GM12864 (cell line): ENCODE data around the gene CHML.

ENCODE experiments used
- DNase-seq: peaks from one replicate; pipeline ENCODE4 v3.0.0-alpha.2; 2011; ENCODE audit warnings: low read depth
- H3K4me3 ChIP-seq: 2 replicates; pipeline ENCODE4 v1.5.1; 2011; ENCODE audit warnings: mild to moderate bottlenecking, low read depth, low read length, control low read depth
- TF ChIP-seq, protein P1 (sequence below): IDR thresholded peaks from 2 replicates; pipeline ENCODE4 v1.5.1; 2011; ENCODE audit warnings: low read depth, mild to moderate bottlenecking, moderate library complexity, low read length, control low read depth, inconsistent platforms; ENCODE audit errors: missing control alignments

CHML gene

DNA sequence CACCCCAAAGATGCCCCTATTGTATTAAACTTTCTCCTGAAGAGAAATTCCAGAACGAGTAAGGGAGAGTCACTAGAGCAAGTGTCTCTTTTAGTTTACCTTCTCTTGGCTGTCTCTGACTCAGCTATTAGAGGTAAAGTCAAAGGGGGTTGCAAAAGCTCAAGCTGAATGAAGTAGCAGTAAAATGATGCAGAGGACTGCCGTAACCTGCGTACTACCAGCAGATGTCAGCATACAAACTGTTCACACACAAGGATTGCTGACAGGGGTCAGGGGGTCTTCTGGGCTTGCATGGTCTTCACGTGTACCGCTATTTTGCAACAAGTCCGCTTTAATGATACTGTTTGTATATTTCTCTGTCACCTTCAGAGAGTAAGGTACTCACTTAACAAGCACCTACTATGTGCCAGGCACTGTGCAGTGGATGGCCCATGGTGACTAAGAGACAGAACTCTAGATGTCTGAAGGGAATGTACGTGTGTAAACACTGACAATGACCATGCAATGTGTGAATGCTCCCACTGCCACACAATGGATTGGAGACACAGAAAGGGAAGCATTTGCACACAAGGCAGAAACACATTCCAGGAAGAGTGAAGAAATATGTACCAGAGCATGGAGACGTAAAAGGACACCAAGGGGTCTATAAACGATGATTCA is 34.9 kb downstream of the CHML start:
- no peak overlapping the region for H3K4me3 ChIP-seq
- TF ChIP-seq, protein P1, sequence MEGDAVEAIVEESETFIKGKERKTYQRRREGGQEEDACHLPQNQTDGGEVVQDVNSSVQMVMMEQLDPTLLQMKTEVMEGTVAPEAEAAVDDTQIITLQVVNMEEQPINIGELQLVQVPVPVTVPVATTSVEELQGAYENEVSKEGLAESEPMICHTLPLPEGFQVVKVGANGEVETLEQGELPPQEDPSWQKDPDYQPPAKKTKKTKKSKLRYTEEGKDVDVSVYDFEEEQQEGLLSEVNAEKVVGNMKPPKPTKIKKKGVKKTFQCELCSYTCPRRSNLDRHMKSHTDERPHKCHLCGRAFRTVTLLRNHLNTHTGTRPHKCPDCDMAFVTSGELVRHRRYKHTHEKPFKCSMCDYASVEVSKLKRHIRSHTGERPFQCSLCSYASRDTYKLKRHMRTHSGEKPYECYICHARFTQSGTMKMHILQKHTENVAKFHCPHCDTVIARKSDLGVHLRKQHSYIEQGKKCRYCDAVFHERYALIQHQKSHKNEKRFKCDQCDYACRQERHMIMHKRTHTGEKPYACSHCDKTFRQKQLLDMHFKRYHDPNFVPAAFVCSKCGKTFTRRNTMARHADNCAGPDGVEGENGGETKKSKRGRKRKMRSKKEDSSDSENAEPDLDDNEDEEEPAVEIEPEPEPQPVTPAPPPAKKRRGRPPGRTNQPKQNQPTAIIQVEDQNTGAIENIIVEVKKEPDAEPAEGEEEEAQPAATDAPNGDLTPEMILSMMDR: peak; percentile 20
- no peak for DNase-seq

DNA sequence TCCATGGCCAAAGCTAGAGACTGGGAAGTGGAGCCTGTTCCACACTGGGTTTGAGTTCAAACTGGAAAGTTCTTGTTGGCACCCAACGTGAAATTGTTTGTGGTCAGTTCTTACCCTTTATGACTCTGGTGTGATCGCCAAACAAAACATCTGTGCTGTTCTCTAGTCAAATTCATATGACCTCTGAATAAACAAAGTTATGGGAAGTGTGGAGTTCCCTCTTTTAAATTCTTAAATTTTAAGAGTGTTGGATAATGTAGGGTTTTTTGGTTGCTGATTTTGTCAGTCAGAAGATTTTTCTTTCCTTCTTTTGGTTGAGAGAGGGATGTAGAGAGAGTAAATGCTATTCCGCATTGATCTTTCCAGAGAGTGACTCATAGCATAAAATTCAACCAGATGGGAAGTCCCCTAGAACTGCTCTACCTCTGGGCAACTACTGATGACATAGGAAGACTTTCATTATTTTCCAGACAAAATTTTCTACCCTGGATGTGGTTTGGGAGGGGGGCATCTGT is 36.4 kb downstream of the CHML start:
- no peak for DNase-seq
- TF ChIP-seq, protein P1: no peak
- H3K4me3 ChIP-seq: no peak overlapping the region

DNA sequence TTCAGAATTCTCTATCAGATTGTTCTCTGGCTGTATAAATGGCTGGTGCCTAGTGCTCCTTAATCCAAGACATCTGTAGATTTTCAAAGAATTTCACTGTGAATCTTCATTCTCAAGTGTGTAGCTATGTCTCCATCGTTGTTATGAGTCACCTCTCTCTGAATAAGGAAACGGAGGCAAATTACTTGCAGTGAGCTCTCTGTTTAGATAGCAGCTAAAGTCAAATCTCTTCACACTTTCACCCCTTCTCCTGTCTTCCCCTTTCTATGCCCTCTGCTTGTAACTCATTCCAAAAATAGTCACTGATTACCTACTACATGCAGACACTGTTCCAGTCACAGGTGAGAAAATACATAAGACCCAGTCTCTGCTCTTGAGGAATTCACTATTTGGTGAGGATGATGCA is 39.7 kb downstream of the CHML start:
- TF ChIP-seq, protein P1: no peak
- H3K4me3 ChIP-seq: no peak overlapping the region
- DNase-seq: peak; percentile 39

DNA sequence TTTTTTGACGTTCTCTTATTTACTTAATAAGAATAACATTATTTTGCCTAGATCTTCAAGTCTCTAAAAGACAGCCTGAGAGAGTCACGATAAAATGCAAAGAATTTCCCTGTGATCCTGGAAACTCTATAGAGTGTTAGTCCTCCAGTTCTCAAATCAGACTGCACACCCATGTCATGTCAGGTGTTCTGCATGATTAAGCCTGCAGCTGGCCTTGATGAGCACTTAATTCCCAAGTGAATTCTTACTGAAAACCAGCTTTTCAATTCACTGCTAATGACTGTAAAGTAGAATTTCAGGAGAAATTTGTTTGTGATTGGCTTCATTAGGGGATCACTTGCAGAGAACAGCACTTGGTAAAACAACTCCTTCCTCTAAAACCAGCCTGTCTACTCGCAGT is 41.9 kb downstream of the CHML start:
- no peak for DNase-seq
- H3K4me3 ChIP-seq: no peak overlapping the region
- TF ChIP-seq, protein P1: no peak

DNA sequence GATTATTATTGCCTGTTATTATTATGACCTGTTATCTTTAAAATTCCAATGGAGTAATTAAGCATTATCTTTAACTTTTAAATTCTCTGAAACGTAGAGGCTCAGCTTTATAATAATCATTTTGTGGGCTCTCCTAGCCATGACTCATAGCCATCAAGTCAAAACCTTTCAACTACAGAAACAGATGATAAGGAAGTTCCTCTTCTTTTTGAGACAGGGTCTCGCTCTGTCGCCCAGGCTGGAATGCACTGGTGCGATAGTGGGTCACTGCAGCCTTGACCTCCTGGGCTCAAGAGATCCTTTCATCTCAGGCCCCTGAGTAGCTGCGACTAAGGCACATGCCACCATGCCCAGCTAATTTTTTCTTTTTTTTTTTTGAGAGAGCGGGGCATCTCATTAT is 43.5 kb downstream of the CHML start:
- no peak for DNase-seq
- H3K4me3 ChIP-seq: no peak overlapping the region
- TF ChIP-seq, protein P1: no peak

DNA sequence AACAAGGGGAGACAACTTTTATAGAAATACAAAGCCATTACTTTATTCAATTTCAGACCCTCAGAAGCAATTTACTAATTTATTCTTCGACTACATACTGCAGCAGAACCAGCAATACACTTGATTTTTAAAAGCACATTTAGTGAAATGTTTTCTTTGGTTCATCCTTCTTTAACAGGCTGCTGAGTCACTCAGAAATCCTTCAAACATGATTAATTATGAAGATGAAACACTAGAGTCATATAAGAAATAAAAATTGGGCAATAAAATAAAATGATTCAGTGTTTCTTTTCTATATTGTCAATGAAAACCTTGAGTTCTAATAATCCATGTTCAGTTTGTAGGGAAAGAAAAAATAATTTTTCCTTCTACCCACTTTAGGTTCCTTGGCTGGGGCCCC is 47.0 kb downstream of the CHML start:
- TF ChIP-seq, protein P1: no peak
- H3K4me3 ChIP-seq: no peak overlapping the region
- DNase-seq: no peak
